Femur (tissue), 1 donor: ENCODE results near the gene ANKUB1.

Source experiments
- DNase-seq: peaks from one replicate; pipeline ENCODE4 v3.0.0-alpha.2; 2017

The ANKUB1 gene

DNA sequence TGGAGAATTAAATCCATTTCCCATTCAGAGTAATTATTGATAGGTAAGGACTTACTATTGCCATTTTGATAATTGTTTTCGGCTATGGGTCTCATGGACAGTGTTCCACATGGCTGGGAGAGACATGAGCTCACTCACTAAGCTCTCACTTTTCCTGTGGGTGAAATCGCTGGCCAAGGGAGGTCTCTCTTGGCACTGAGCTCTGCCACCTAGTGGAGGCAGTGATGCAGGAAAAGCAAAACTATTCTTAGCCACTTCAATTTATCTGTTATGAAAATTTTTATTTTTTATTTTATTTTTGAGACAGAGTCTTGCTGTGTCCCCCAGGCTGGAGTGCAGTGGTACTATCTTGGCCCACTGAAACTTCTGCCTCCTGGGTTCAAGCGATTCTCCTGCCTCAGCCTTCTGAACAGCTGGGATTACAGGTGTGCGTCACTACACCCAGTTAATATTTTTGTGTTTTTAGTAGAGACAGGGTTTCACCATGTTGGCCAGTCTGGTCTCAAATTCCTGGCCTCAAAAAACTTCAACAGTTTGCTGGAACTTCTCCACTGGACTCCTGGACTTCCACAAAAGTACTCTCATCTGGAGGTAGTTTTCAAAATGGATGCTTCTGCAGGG, 16.0 kb upstream of the ANKUB1 start:
- DNase-seq: peak; percentile 75

DNA sequence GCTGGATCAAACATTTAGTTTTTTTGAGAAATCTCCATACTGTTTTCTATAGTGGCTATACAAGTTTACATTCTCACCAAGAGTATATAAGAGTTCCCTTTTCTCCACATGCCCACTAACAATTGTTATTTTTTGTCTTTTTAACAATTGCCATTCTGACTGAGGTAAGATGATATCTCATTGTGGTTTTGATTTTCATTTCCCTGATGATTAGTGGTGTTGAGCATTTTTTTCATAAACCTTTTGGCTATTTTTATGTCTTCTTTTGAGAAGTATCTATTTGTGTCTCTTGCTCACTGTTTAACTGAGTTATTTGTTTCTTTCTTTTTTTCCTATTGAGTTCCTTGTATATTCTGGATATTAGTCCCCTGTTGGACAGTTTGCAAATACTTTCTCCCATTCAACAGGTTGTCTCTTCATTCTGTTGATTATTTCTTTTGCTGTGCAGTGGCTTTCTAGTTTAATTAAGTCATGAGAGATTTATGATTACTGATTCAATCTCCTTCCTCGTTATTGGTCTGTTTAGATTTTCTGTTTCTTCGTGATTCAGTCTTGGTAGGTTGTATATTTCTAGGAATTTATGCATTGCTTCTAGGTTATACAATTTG, 13.9 kb upstream of the ANKUB1 start:
- no peak for DNase-seq

DNA sequence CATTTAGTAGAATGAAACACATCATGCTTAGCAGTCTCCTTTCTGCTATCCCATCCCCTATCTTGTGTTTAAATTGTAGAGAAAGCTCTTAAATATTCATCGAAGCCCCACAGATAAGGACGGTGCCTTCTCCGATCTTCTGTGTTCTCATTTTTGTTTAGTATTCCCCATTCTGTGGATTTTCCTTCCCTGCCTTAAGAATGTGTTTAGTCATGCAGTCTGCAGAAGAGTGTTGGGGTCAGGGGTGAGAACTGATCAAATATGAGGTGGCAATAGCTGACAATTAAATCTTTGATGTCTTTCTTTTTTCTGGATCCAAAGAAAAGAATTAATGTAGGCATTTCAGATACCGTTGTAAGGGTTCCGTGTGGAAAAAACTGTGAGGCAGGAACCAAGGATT, 9.3 kb upstream of the ANKUB1 start:
- no peak for DNase-seq

DNA sequence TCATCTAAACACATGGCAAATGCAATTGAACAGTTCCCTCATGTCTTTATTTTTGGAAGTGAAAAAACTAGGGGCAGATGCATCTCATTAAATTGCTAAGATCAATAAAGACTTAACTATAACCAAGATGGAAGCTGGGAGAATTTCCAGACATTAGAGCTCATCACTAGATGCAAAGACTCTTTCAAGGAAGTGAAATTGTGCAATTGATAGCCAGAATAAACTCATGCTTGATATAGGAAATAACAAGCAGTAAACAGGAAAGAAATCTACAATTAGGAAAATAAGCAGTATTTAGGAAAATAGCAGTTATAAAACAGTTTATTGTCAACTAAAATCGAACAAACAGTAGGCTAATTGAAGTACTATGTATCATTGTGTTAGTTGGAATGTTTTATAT, 8.8 kb upstream of the ANKUB1 start:
- DNase-seq: no peak

DNA sequence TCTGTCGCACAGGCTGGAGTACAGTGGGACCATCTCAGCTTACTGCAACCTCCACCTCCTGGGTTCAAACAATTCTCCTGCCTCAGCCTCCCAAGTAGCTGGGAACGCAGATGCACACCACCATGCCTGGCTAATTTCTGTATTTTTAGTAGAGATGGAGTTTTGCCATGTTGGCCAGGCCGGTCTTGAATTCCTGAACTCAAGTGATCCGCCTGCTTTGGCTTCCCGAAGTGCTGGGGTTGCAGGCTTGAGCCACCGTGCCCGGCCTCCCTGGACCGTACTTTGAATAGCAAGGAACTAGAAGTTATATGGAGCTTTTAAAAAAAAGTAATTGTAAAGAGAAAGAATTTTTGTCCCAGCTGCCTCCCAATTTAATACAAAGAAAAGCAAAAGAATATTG, 8.3 kb upstream of the ANKUB1 start:
- no peak for DNase-seq

DNA sequence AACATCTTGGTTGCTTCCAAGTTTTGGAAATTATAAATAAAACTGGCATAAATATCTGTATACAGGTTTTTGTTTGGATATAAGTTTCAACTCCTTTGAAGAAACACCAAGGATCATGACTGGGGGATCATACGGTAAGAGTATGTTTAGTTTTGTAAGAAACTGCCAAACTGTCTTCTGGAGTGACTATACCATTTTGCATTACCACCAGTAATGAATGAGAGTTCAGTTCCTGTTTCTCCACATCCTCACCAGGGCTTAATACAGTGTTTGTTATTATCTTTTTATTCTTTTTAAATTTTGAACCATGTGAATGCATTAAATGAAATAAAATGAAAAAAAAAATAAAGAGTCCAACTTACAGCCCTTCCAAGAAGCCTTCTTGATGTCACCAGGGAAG, 3.7 kb upstream of the ANKUB1 start:
- no peak for DNase-seq

DNA sequence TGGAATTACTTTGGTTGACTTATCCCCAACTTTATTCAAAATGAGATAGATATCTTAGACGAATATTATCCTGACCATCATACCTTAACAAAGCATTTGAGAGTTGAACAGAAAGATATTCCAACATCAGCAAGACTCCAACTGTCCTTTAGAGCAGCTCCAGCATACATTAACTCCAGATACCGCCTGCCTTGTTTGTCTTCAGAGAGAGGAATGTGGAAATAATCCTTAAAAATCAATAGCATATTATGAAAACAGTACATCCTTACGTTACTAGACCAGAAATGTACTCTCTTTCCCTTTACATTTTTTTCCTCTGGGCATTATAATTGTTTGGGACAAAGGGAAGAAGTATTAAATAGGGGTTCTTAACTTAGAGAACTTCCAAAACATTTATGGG, 1.7 kb downstream of the ANKUB1 start:
- DNase-seq: no peak

DNA sequence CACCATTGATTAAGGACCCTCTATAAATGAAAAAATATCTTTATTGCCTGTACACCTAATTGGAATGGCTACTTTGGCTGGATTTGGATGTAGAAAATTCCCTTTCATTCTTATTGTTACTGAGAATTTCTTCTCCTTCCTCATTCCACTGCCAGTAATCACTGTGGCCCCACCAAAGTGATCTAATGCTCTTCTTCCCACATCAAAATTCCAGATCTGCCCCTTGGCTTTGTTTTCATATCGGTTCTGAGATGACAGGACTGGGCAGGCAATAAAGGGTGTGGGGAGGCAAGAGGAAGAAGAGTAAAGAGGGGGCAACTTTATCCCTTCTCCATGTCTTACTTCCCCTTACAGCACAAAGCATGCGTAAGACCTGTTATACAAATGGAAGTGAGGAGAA, 2.1 kb downstream of the ANKUB1 start:
- DNase-seq: no peak

DNA sequence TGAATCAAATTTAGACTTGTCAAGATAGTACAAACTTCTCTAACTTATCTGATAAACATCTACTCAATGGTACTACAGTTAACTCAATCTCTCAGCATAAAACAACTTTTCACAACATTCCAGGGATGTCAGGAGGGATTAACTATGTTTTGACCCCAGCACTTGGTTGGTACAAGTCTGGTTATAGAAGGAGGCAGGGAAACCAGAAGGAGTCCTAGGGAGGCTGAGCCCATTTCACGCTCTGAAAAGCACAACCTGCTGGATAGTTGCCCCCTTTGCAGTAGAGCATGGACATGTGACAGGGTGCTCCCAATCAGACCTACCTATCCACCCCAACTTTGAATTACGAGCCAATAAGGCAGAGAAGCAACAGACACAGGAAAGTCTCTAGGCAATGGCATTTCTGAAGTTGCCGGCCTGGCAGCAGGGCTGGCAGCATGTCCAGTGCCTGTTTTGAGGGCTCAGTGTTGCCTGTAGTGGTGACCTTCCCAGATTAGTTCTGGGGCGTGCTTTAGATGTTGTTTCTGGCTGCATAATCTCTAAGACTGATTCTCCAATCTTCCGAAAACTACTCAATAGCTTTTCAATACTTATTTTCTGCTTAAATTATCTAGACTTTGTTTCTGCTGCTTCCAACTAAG, 8.2 kb downstream of the ANKUB1 start:
- DNase-seq: no peak

DNA sequence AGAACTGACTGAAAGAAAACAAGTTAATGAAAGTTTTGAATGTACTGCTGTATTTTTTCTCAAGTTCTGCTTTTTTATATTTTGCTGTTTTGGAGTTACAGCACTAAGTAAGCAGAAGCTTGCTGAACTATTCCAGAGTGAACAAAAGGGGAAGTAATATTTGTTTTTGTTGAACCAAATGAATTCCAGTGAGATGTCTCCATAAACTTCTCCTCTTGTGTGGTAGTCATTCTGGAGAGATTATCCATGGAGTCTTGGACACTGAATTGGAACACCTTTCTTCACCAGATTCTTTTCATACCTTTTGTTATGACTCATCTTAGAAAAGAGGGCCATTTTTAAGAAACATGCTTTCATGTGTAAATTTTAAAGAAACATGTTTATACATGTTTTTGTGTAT, 8.8 kb downstream of the ANKUB1 start:
- no peak for DNase-seq

DNA sequence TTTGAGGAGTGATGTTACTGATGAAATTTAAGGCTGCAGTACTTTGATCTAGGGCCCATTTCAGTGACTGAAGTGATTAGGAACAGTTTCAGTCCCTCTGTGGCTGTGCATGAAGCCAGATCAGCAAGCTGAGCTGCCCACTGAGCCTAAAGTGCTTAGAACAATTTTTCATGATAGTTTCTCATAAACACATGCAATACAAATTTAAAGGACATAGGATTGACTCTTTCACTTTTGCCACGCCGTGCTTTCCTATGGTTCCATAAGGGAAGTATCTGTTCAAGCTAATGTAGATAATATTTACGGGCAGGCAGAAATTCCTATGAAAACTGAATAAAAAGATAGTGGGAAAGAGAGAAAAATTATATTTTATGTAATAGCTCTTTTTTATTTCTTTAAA, 10.6 kb downstream of the ANKUB1 start:
- DNase-seq: no peak

DNA sequence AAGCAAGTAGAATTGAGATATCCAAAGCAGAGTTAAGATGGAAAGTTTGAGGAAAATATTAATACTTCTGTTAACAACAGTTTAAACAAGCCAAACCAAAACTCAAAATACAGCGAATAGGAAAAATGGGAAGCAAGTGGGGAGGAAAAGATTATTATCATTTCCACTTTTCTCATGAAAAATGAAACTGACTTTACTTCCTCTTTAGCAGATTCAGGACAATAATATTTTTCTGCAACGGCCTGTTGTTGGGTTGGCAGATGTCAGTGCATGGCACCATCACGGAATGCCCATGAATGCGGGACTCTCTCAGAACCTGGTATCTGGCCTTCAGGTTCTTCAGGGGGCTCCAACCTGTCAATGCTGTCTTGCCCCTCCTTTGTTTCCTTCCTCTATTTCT, 11.1 kb downstream of the ANKUB1 start:
- DNase-seq: no peak

DNA sequence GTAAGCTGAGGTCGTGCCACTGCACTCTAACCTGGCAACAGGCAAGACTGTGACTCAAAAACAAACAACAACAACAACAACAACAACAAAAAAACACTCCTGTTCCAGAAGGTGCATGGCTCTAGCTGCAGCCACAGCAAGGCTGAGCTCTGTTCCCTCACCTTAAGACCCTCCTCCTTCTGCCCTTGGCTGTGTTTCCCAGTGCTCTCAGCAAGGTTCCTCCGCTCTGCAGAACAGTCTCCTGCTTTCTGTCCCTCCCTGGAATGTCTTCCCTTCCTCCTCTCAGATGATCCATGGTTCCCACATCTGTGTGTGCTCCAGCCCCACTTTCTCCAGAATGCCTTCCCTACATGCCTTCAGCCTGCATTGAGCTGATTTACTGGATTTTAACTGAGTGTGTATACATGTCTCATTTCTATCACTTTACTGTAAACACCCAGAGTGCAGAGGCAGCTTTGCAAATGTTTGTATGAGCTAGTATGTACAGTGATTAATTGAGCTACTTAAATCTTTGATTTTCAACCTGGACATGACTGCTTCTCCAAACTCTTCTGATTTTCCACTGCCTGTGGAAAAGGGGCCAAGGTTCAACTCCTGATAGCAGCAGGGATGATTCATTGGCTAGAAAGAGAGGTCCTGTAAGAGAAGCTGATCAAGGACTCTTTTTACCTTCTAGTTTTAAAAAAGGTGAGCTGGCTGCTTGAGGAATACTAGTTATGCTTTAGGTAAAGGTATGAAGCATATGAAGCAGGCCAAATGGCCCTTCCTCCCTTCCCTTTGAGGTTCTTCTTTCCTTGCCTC, 14.7 kb downstream of the ANKUB1 start:
- no peak for DNase-seq

DNA sequence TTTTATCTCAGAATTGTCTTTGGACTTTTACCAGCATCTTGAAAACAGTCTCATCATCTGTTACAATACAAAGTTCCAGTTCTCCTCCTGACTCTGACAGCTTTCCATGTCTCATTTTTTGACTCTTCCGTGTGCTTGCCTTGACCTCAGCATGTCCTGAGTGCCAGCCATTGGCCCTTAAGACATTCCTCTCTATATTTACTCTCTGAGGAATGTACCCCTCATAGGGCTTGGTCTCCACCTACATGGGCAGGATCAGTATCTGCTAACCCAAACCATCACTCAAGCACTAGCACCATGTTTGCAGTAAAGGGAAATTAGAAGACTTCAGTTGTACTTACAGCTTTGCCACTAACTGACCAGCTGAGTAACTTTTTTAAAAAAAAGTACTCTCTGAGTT, 16.2 kb downstream of the ANKUB1 start:
- no peak for DNase-seq

DNA sequence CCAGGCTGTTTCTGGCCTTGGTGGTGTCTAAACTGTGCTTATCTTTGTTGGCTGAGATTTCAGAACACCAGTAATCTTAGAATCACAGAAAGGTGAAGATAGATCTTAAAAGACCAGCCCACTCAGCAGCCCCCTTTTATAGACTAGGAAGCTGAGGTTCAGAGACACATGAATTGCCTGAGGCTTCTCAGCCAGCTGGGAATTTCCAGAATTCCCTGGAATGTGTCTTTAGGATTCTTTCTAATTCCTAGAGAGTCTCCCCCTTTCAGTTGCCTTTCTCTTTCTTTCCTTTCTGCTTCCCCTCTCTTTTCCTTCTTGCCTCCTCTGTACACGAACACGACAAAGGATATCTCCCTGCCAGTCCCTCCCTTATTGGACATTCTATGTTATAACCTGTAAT, 19.5 kb downstream of the ANKUB1 start:
- DNase-seq: no peak

DNA sequence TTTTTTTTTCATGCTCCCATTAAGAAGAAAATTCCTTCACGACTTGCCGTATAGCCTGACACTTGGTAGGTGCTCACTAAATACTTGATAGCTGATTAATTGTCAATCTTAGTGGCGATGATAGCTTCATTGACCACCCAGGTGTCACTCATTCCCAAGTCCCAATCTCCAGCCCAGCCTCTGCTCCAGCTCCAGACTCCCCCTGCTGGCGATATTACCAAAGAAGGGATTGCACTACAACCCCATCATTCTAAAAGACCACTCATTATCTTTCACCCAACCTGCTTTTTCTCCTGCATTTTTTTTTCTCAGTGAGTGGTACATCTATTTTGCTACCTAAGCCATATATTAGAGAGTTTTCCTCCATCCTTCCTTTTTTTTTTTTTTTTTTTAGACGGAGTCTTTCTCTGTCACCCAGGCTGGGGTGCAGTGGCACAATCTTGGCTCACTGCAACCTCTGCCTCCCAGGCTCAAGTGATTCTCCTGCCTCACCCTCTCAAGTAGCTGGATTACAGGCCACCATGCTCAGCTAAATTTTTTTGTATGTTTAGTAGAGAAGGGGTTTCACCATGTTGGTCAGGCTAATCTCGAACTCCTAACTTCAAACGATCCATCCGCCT, 20.6 kb downstream of the ANKUB1 start:
- peak; percentile 38 for DNase-seq

DNA sequence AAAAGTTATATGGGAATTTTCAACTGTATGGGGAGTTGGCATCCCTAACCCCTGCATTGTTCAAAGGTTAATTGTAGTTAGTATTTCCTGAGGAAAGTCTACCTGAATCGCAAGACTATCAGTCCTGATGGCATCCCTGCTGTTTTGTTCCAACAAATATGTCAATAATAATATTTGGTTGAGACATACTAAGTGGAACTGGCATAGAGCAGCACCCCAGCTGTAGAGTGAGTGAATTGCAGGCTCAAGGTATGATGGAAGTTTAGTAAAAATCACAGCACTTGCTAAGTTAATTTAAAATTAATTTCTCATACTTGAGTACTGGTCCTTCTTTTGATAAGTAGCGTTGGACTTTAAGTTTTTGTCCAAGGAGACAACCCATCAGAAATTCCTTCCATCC, 22.1 kb downstream of the ANKUB1 start:
- no peak for DNase-seq

DNA sequence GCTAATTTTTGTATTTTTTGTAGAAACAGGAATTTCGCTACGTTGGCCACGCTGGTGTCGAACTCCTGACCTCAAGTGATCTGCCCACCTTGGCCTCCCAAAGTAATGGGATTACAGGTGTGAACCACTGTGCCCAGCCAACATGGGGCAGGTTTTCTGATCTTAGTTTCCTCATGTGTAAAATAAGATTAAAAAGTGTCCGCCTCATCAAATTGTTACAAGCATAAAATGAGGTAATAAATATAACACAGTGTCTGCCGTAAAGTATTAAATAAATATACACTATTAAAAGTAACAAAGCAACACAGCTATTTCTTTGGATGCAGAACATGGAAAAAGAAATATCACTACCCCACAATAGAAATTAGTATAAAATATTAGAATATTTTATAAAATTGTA, 23.6 kb downstream of the ANKUB1 start:
- DNase-seq: no peak

DNA sequence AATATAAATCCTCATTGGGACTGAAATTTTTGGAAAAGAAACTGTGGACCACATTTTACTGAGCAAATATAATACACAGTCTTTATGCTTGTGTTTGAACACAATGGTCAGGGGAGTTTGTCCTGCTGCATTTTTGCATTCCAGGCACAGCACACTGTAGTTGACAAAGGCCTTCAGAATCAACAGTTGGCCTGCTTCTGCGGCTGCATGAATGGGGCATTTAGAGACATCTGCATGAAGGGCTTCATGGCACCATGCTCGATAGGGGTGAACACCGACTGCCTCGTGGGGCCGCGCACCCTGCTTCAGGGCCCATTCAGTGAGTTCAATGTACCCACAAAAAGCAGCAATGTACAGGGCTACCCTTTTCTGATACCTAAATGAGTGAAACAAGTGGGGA, 24.6 kb downstream of the ANKUB1 start:
- DNase-seq: no peak

DNA sequence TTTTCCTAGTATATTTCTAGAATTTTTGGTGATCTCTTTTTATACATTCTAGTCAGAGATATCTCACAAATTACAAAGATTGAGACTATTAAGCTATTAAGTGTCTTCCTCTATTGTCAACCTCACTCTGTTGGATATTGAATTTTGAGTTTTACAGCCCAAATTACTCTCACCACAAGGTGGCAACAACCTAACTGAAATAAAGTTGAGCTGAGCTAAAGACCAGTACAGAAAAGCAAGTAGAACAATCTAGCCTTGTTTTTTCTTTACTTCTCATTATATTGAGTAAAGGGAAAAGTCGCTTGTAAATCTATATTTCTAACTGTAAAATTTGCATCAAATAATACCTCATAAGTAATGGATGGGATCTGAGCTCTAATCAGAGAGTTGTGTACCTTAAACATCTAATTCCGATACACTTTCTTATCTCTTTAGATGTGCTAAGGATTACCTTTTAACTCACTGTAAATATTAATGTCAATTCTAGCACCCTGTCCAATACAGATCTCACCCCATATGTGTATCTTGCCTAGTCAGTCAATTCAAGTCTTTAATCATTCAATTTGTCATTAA, 26.5 kb downstream of the ANKUB1 start:
- DNase-seq: no peak

DNA sequence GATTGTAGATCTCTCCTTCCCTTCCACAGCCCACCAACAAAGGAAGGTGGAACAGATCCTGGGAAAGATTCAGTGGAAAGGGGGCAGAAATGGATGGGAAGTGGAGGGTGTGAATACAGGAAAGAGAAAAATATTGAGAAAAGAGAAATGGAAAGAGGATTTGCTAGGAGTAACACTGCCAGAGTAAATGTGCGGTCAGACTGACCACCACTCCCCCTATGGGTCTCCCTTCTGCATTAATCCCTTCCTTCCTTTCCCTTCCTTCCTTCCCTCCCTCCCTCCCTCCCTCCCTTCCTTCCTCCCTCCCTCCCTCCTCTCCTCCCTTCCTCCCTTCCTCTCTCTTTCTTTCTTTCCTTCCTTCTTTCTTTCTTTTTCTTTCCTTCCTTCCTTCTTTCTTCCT, 28.1 kb downstream of the ANKUB1 start:
- no peak for DNase-seq

DNA sequence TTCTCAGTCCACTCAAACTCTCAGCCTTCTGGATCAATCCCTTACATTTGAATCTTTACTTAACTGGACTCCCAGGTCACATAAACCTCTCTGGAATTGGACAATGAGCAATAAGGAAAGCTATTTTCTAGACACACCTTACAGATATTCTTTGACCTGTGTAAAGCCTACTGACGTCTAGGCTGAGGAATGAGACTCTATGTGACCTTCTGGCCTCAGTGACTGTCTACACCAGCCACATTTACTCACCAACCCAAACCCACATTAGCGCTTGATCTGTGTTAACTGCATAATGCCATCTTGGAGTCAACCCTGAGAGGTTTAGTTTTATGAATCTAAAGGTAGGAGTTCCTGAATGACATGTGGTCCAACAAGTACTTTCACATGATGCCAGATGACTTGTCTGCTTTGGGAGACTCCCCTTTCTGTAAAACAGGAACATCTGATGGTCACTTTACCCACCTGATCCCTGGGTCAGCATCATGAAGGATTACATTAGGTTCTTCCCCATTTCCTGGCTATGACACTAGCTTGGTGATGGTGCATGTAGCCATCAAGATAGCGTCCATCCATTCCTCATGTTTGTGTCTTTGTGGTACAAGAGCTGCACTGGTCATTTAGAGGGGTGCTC, 28.7 kb downstream of the ANKUB1 start:
- DNase-seq: no peak

DNA sequence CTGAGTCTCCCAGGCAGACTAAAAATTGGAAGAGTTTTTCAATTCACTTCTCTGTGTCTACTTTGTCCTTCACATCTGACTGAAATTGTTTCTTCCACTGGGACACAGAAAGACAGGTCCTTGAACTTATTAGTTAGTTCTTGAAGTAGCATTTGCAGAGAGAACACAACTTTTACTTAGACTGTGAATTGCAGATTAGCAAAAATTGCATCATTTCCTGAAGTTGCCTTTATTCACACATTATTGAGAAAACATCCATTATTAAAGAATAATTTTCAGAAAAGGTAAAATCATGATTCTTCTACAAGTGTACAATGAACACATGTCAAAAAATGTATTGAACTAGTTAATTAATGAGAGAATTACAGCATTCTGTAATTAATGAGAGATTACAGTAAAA, 38.6 kb downstream of the ANKUB1 start:
- no peak for DNase-seq
